Measurements from ENCODE around the gene LIN28B.

- TF ChIP-seq POLR2AphosphoS5 (IDR thresholded peaks at IDR 0.05; ENCODE audit: low read depth, low read length) (no peak), POLR2A (IDR thresholded peaks at IDR 0.05; ENCODE audit: low read depth, low read length) (no peak), TAF1 (IDR thresholded peaks at IDR 0.05; ENCODE audit: borderline replicate concordance, low read depth, low read length) (no peak)
These were observed 67.9 kb downstream of the LIN28B start for GRCh38 chr6:105024803-105025202.
